Mucosa of descending colon (tissue), 3 donors: ENCODE results near the gene VSIG1. TPM values are rescaled to one million over a fixed set of nuclear protein-coding genes. Genes with fewer than 3 reads are reported as not detected.

Experiments
- ATAC-seq: fragments of 200-7000 bp; cut with Tn5 transposase; one replicate; pipeline ENCODE4 v1.9.1; 2020; ENCODE audit warnings: mild to moderate bottlenecking, moderate library complexity
- DNase-seq, 3 donors: peaks; one replicate each; pipeline ENCODE4 v3.0.0-alpha.2; 2020
- H3K36me3 ChIP-seq: fragments of 200-600 bp; one replicate; pipeline ENCODE4 v1.8.0; 2021; ENCODE audit warnings: low read depth, mild to moderate bottlenecking
- H3K4me1 ChIP-seq: fragments of 200-600 bp; one replicate; pipeline ENCODE4 v1.8.0; 2021; ENCODE audit warnings: low read depth, mild to moderate bottlenecking
- H3K4me3 ChIP-seq: fragments of 200-600 bp; one replicate; pipeline ENCODE4 v1.8.0; 2021; ENCODE audit warnings: mild to moderate bottlenecking
- H3K9me3 ChIP-seq: fragments of 200-600 bp; one replicate; pipeline ENCODE4 v1.8.0; 2021; ENCODE audit warnings: mild to moderate bottlenecking
- CTCF ChIP-seq: fragments of 200-600 bp; IDR thresholded peaks from one replicate; pipeline ENCODE4 v1.8.0; 2022; ENCODE audit warnings: antibody characterized with exemption, mild to moderate bottlenecking
- intact Hi-C, 2 donors: fragments of 100-400 bp; cut with DNase I in 1 of 2; cut with micrococcal nuclease in 1 of 2; formaldehyde crosslinking; loops; one replicate each; pipeline versions ENCODE4 v1.11.0 to v1.11.1; 2022; cut with DNase I, micrococcal nuclease
- long read RNA-seq, 2 donors: library from polyadenylated mRNA; unstranded; transcript quantifications; one replicate each; pipeline ENCODE4 v2.0.0, GENCODE V29; 2019 to 2021
- total RNA-seq, 3 donors: library from RNA; stranded (reverse); fragmentation: NEBNext Ultra II Directional in 2 of 3; extraction: Animal tissue kit (Norgen Biotek cat#: 25700) in 2 of 3; gene quantifications; one replicate each; pipeline versions ENCODE4 v1.2.1 to v1.2.4, GENCODE V29; 2021 to 2023
- donor health status: DM: no; HTN: no; CAD: no; lungs with moderate emphysema.
- donor health status: DM: no; HTN: no; CAD: no.
- donor health status: DM: no; HTN: yes; CAD: no.

VSIG1 gene
- under 1 TPM in 1 of 3 donors, not detected in 2; 0.58 TPM for total RNA-seq
- long read RNA-seq, donor 1 = 0 reads
- long read RNA-seq, donor 2 = 0 reads

GRCh38 chrX:108044554-108045256, at the start of gene VSIG1:
TSS of gene VSIG1 (plus strand) at chrX:108045065. CDS start at chrX:108045131, 66 bp downstream.
- H3K9me3 ChIP-seq = no peaks in the 10 kb centered on the region
- intact Hi-C loops = no loop called here
- ATAC-seq (no peak), DNase-seq (no peak)
- no peak within 1 kb of the TSS for H3K4me3 ChIP-seq
- H3K36me3 ChIP-seq = no peaks in the 10 kb centered on the region
- H3K4me1 ChIP-seq = no peaks in the 10 kb centered on the region
- TF ChIP-seq CTCF = no peak

DNA sequence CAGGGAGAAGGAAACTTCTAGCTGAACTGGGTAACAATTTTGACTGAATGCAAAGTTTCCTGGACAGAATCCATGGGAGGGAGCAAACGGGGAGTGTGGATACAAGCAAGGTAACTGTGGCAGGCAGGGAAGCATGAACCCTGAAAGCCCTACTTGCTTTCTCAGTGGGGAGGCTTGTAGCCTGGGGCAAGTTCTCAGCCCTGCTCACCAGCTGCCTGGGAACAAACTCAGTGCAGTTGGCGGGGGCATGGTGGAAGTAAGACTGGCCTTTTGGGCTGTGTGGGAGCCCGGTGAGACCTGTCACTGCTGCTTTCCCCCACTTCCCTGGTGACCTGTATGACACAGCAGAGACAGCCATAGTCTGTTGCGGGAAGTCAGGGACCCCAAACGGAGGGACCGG, 48.7 kb upstream of the VSIG1 start:
- no peak for TF ChIP-seq CTCF
- H3K36me3 ChIP-seq = no peaks in the 10 kb centered on the region
- intact Hi-C loops = no loop called here
- H3K4me3 ChIP-seq = no peak overlapping the region
- DNase-seq (no peak), ATAC-seq (no peak)
- no peaks in the 10 kb centered on the region for H3K9me3 ChIP-seq
- no peaks in the 10 kb centered on the region for H3K4me1 ChIP-seq

- intact Hi-C loops = no loop called here
- ATAC-seq (no peak), DNase-seq (no peak)
- H3K36me3 ChIP-seq = no peaks in the 10 kb centered on the region
- no peak for TF ChIP-seq CTCF
- no peak overlapping the region for H3K4me3 ChIP-seq
- no peaks in the 10 kb centered on the region for H3K9me3 ChIP-seq
- no peaks in the 10 kb centered on the region for H3K4me1 ChIP-seq
These were observed 44.1 kb upstream of the VSIG1 start for GRCh38 chrX:108000751-108001150.

- no peaks in the 10 kb centered on the region for H3K36me3 ChIP-seq
- intact Hi-C loops = no loop called here
- H3K9me3 ChIP-seq = no peaks in the 10 kb centered on the region
- no peaks in the 10 kb centered on the region for H3K4me1 ChIP-seq
- peak in 1 of 3 donors; percentile 21 for DNase-seq
- peak; percentile 86 for ATAC-seq
- no peak overlapping the region for H3K4me3 ChIP-seq
- TF ChIP-seq CTCF = peak; percentile 17
These were observed 43.5 kb upstream of the VSIG1 start for GRCh38 chrX:108001218-108001814.

- no peak for TF ChIP-seq CTCF
- no peak for DNase-seq
- H3K4me1 ChIP-seq = no peaks in the 10 kb centered on the region
- no peak overlapping the region for H3K4me3 ChIP-seq
- H3K36me3 ChIP-seq = no peaks in the 10 kb centered on the region
- no peaks in the 10 kb centered on the region for H3K9me3 ChIP-seq
- ATAC-seq = peak; percentile 75
- intact Hi-C loops = no loop called here
These were observed 26.0 kb upstream of the VSIG1 start for GRCh38 chrX:108018656-108019381.
